Nephron progenitor cell (in vitro differentiated cells): ENCODE measurements around the gene ERC2.

Experiments used
- DNase-seq: peaks from one replicate; pipeline ENCODE4 v3.0.0; 2021
- H3K27ac Mint-ChIP-seq: 2 replicates; pipeline ENCODE4 v1.8.0; 2021; ENCODE audit warnings: mild to moderate bottlenecking, moderate library complexity, mixed read lengths
- H3K27me3 Mint-ChIP-seq: 2 replicates; pipeline ENCODE4 v1.8.0; 2021; ENCODE audit warnings: mild to moderate bottlenecking, low read depth, mixed read lengths; ENCODE audit not compliant: poor library complexity
- H3K36me3 Mint-ChIP-seq: 2 replicates; pipeline ENCODE4 v1.8.0; 2021; ENCODE audit warnings: low read depth, mixed read lengths
- H3K4me1 Mint-ChIP-seq: 2 replicates; pipeline ENCODE4 v1.8.0; 2021; ENCODE audit warnings: mixed read lengths
- H3K4me3 Mint-ChIP-seq: 2 replicates; pipeline ENCODE4 v1.8.0; 2021; ENCODE audit warnings: mild to moderate bottlenecking, moderate library complexity, mixed read lengths
- H3K9me3 Mint-ChIP-seq: 2 replicates; pipeline ENCODE4 v1.8.0; 2021; ENCODE audit warnings: mild to moderate bottlenecking, moderate library complexity, mixed read lengths
- CTCF ChIP-seq: fragments of 200-600 bp; sonication (generic); IDR thresholded peaks from 2 replicates; pipeline ENCODE4 v1.5.0; 2021; ENCODE audit warnings: antibody characterized with exemption

ERC2 gene

DNA sequence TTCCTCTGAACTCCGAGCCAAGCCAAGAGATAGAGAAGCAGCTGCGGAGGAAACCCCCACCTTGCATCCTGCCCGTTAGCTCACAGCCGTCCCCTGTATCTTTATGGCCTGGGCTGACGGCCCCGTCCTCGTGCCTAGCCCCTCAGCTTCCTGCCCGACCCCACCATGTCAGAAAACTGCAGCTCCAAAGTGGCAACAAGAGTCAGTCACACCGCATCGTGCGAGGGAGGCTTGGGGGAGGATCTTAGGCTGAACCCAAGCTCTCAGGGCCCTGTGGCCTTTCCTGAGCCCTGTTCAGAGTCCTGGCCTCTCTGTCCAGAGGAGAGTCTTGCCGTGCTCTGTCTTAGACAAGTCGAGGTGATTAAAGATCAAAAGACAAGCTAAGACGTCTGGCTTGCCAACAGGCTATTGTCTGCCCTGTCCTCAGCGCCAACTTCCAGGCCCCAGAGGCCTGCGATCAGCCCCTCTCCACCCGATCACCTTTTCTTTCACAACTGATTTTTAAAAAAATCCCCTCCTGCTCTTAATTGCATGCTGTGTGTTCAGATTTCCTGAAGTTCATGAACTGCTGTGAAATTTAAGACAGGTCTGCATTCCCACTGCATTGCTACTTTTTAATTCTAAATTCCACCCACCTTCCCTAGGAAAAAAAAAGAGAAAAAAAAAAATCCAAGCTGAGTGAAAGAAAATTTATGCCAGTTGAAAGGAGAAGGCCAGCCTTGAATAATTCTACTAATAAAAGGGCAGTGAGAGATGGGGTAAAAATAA, 891.5 kb downstream of the ERC2 start:
- DNase-seq, result peak; percentile 31
- no peaks in the 10 kb centered on the region for H3K27me3 Mint-ChIP-seq
- peaks cover 15% of the 10 kb centered on the region for H3K9me3 Mint-ChIP-seq
- H3K36me3 Mint-ChIP-seq, result peaks cover 9% of the 10 kb centered on the region
- H3K27ac Mint-ChIP-seq, result peak overlapping the region; percentile 99
- peak overlapping the region; percentile 44 for H3K4me3 Mint-ChIP-seq
- peaks cover 65% of the 10 kb centered on the region for H3K4me1 Mint-ChIP-seq
- TF ChIP-seq CTCF, result no peak

- peaks cover 4% of the 10 kb centered on the region for H3K36me3 Mint-ChIP-seq
- no peaks in the 10 kb centered on the region for H3K27me3 Mint-ChIP-seq
- peaks cover 12% of the 10 kb centered on the region for H3K9me3 Mint-ChIP-seq
Observed at GRCh38 chr3:55574671-55575070, 893.6 kb downstream of the ERC2 start.

GRCh38 chr3:55572816-55573215, 895.5 kb downstream of the ERC2 start:
- H3K27me3 Mint-ChIP-seq, result no peaks in the 10 kb centered on the region
- TF ChIP-seq CTCF, result no peak
- H3K36me3 Mint-ChIP-seq, result no peaks in the 10 kb centered on the region
- peaks cover 3% of the 10 kb centered on the region for H3K9me3 Mint-ChIP-seq
- H3K4me1 Mint-ChIP-seq, result peaks cover 80% of the 10 kb centered on the region
- DNase-seq, result no peak
- H3K27ac Mint-ChIP-seq, result no peak overlapping the region
- H3K4me3 Mint-ChIP-seq, result no peak overlapping the region

More at GRCh38 chr3:55574671-55575070, 893.6 kb downstream of the ERC2 start:
- Mint-ChIP-seq H3K27ac (no peak overlapping the region), H3K4me3 (no peak overlapping the region), H3K4me1 (peaks cover 81% of the 10 kb centered on the region)
- no peak for DNase-seq
- no peak for TF ChIP-seq CTCF

- no peak overlapping the region for H3K4me3 Mint-ChIP-seq
- no peaks in the 10 kb centered on the region for H3K36me3 Mint-ChIP-seq
- no peaks in the 10 kb centered on the region for H3K9me3 Mint-ChIP-seq
- DNase-seq, result peak; percentile 49
- H3K27me3 Mint-ChIP-seq, result no peaks in the 10 kb centered on the region
- peak; percentile 43 for TF ChIP-seq CTCF
- peaks cover 78% of the 10 kb centered on the region for H3K4me1 Mint-ChIP-seq
- peak overlapping the region; percentile 93 for H3K27ac Mint-ChIP-seq
Observed at GRCh38 chr3:55571913-55572312, 896.4 kb downstream of the ERC2 start.

DNA sequence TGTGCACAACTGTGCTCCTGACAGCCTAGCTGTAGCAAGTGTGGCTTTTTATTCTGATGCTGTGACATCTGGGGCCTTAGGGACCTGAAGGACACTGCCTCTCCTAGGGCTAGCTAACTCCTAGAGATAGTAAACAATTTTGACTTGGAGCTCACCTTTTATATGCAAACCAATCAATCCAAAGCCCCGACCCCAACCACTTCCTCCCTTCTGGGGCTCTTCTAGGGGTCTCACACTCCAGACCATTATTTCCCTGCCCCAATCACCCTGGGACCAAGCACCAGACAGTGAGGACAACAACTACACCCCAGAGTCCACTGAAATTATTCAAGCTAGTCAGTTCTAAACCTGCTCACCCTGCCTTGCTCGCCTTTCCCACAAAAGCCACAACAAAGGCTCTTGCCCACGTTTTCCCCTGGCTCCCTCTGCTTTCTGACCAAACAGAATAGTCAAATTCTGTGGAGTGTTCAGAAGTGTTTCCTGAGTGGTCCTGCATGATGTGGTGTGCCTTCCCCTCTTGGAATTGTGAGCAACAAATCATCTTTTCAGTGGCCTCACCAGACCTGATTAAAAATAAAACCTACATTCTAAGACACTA, 897.0 kb downstream of the ERC2 start:
- Mint-ChIP-seq H3K27me3 (no peaks in the 10 kb centered on the region), H3K4me1 (peaks cover 73% of the 10 kb centered on the region), H3K9me3 (no peaks in the 10 kb centered on the region), H3K36me3 (no peaks in the 10 kb centered on the region), H3K4me3 (peak overlapping the region; percentile 31), H3K27ac (peak overlapping the region; percentile 93)
- no peak for TF ChIP-seq CTCF
- DNase-seq, result no peak
